ENCODE data around the gene DMRT1. TPM values are rescaled to one million over a fixed set of nuclear protein-coding genes. Genes with fewer than 3 reads are reported as not detected.

Gene DMRT1
- total and polyA plus RNA-seq, 8 donors = not detected

- H3K36me3 ChIP-seq = no peaks in the 10 kb centered on the region
- H3K4me3 ChIP-seq = no peak overlapping the region
- TF ChIP-seq, protein P1, sequence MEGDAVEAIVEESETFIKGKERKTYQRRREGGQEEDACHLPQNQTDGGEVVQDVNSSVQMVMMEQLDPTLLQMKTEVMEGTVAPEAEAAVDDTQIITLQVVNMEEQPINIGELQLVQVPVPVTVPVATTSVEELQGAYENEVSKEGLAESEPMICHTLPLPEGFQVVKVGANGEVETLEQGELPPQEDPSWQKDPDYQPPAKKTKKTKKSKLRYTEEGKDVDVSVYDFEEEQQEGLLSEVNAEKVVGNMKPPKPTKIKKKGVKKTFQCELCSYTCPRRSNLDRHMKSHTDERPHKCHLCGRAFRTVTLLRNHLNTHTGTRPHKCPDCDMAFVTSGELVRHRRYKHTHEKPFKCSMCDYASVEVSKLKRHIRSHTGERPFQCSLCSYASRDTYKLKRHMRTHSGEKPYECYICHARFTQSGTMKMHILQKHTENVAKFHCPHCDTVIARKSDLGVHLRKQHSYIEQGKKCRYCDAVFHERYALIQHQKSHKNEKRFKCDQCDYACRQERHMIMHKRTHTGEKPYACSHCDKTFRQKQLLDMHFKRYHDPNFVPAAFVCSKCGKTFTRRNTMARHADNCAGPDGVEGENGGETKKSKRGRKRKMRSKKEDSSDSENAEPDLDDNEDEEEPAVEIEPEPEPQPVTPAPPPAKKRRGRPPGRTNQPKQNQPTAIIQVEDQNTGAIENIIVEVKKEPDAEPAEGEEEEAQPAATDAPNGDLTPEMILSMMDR (IDR thresholded peaks at IDR 0.05) = no peak
- no peaks in the 10 kb centered on the region for H3K9me3 ChIP-seq
- DNase-seq (no peak), FAIRE-seq (no peak), ATAC-seq (no peak)
- H3K27ac ChIP-seq = no peak overlapping the region
- WGBS, 2 donors = 62 to 71% methylated on average over 10 of the region's 10 CpGs
- H3K27me3 ChIP-seq = no peaks in the 10 kb centered on the region
- intact Hi-C loops (cut with DNase I) = no loop called here
- H3K4me1 ChIP-seq = no peaks in the 10 kb centered on the region
Measured at GRCh38 chr9:875119-875962, 33.8 kb downstream of the DMRT1 start.

- intact Hi-C loops (cut with DNase I) = no loop called here
Measured at GRCh38 chr9:876425-876824, 34.9 kb downstream of the DMRT1 start.

DNA sequence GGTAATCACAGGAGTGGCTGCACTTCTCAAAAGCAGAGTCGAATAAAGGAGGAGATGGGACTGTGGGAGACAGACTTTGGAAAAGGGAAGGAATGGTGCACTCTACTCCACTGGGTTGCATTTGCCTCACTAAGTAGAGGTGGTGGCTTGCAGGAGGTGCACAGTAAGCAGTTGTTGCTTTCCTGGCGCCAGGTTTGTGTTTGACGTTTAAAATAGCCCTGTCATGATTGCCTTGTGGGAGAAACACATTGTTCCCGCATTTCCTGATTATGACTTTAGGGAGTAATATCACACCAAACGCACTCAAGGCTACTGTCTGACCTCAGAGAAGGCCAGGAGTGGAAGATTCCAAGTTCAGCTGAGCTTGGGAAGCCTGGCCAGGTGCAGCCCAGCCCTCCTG lies 36.7 kb downstream of the DMRT1 start:
- intact Hi-C loops (cut with DNase I) = no loop called here
- ATAC-seq (peak in 2 of 4 donors; percentile 38 to 41), DNase-seq (no peak)

More at GRCh38 chr9:876425-876824, 34.9 kb downstream of the DMRT1 start:
- H3K9me3 ChIP-seq = no peaks in the 10 kb centered on the region
- ATAC-seq (no peak), DNase-seq (no peak), FAIRE-seq (no peak)
- H3K27ac ChIP-seq = no peak overlapping the region
- TF ChIP-seq, protein P1 (IDR thresholded peaks at IDR 0.05) = no peak
- no peaks in the 10 kb centered on the region for H3K4me1 ChIP-seq
- H3K36me3 ChIP-seq = no peaks in the 10 kb centered on the region
- no peak overlapping the region for H3K4me3 ChIP-seq
- no peaks in the 10 kb centered on the region for H3K27me3 ChIP-seq
- WGBS, 2 donors = 75 to 89% methylated on average over 4 of the region's 4 CpGs

DNA sequence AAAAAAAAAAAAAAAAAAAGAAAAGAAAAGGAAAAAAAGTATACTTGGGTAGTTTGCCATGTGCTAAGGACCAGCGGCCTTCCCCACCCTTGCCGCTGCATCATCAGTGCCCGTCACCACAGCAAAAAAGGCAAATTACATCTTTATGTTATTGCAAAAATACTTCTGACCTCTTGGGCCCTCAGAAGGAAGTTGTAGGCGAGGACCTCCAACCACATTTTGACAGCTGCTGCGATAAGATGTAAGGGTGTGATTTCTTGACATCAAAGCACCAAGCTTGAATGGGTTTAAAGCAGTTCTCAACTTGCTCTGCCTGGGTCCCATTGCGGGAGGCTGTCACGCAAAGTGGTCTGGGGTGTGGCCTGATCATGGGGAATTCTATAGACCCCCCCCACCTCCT lies 39.2 kb downstream of the DMRT1 start:
- Histone ChIP-seq H3K4me1 (no peaks in the 10 kb centered on the region), H3K27me3 (no peaks in the 10 kb centered on the region), H3K27ac (no peak overlapping the region), H3K36me3 (no peaks in the 10 kb centered on the region), H3K9me3 (no peaks in the 10 kb centered on the region), H3K4me3 (no peak overlapping the region)
- DNase-seq = no peak
- intact Hi-C loops (cut with DNase I) = no loop called here
- 89 to 96% methylated on average over 7 of the region's 7 CpGs for WGBS, 2 donors
- FAIRE-seq = no peak
- ATAC-seq = no peak
- TF ChIP-seq, protein P1 (IDR thresholded peaks at IDR 0.05) = no peak

More for the DNA sequence above, 36.7 kb downstream of the DMRT1 start:
- H3K27ac ChIP-seq = no peak overlapping the region
- H3K4me1 ChIP-seq = no peaks in the 10 kb centered on the region
- H3K27me3 ChIP-seq = no peaks in the 10 kb centered on the region
- TF ChIP-seq, protein P1 (IDR thresholded peaks at IDR 0.05) = no peak
- no peak overlapping the region for H3K4me3 ChIP-seq
- no peaks in the 10 kb centered on the region for H3K9me3 ChIP-seq
- 31 to 33% methylated on average over 5 of the region's 5 CpGs for WGBS, 2 donors
- H3K36me3 ChIP-seq = no peaks in the 10 kb centered on the region
- FAIRE-seq = no peak

DNA sequence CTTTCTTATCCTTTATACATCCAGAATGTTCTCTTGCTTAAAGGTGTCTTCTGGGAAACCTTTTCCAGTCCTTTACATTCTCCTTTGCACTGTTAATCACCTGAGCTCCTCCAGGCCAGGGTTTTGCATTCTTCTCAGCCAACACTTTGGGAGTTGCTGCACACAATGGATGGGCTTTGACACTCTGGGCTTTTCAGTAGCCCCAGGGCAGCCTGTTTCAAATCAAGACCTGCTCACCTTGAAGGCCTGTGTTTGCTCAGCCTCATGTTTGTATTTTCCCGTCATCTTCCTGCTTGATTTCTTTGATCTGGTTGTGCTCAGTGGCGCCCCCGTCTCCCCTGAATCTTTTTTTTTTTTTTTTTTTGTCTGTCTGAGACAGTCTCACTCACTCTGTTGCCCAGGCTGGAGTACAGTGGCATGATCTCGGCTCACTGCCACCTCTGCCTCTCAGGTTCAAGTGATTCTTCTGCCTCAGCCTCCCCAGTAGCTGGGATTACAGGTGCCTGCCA lies 41.0 kb downstream of the DMRT1 start:
- TF ChIP-seq, protein P1 (IDR thresholded peaks at IDR 0.05) = no peak
- no peaks in the 10 kb centered on the region for H3K27me3 ChIP-seq
- no peak overlapping the region for H3K27ac ChIP-seq
- H3K36me3 ChIP-seq = no peaks in the 10 kb centered on the region
- H3K4me1 ChIP-seq = no peaks in the 10 kb centered on the region
- WGBS, 2 donors = 25 to 39% methylated on average over 4 of the region's 4 CpGs
- H3K4me3 ChIP-seq = no peak overlapping the region
- H3K9me3 ChIP-seq = no peaks in the 10 kb centered on the region
- intact Hi-C loops (cut with DNase I) = no loop called here
- no peak for FAIRE-seq
- DNase-seq = no peak
- no peak for ATAC-seq
